Measurements from ENCODE around the gene UBE4A. TPM values are rescaled to one million over a fixed set of nuclear protein-coding genes. Genes with fewer than 3 reads are reported as not detected.

The UBE4A gene
- total RNA-seq, 1 experiment from 2014 or later = 106 TPM

DNA sequence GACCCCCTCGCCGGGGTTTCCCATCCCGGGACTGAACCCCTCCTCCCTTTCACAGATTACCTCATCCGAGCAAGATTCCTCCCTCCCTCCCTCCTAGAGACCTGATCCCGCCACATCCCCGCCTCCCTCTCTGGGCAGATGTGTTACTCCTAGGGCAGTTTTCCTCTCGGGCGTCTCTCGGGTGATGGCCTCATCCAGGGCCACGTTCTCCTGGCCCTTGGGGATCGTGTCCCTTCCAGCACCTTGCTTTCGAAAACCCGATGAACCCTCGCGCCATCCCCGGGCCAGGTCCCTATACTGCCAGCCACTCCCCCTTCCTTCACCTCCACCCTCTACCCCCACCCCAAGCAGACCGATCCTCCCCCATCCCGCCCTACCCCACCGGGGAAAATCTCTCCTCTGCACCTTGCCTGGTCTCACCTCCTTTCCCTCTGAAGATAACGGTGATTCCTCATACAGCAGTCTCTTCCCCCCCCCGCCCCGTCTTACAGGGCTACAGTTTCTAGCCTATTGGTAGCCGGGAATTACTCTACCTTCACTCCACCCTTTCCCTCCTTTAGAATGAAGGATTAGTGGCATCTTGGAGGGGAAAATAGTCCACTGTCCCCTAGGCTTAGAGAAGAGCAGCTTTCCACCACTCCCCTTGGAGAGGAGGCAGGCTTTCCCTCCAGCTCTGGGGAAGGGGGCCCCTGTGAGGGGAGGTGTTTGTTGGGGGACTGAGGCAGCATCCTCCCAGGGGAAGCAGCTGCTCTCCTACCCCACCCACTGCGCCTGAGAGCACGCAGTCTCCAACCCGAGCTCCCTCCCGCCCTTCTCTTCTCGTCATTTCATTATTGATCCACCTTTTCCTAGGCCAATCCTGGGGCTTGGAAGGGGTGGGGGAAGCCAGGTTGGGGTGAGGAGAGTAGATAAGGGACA lies 78.1 kb downstream of the UBE4A start:
- Histone ChIP-seq H3K36me3 (ENCODE audit: control insufficient read depth, insufficient read depth, low read length) (no peaks in the 10 kb centered on the region), H3K4me1 (peaks cover 24% of the 10 kb centered on the region), H3K27me3 (replicated peaks; ENCODE audit: control insufficient read depth, insufficient read depth, low read length) (no peaks in the 10 kb centered on the region), H3K4me3 (ENCODE audit: low read depth, low read length) (peak overlapping the region; percentile 97), H3K9me3 (no peaks in the 10 kb centered on the region)
- H3K4me3 Mint-ChIP-seq (ENCODE audit: unreplicated experiment) = peak overlapping the region; percentile 82
- H3K9me3 Mint-ChIP-seq (ENCODE audit: unreplicated experiment) = no peaks in the 10 kb centered on the region
- peaks cover 37% of the 10 kb centered on the region for H3K4me1 Mint-ChIP-seq (ENCODE audit: low read depth, unreplicated experiment)
- ChIA-PET CTCF (interaction anchor here (0.7 kb wide), 1 partner anchor 18 kb away, joined by 3 read pairs; no protein-coding TSS in a partner anchor), POLR2A (interaction anchor here (0.6 kb wide), 1 partner anchor 15 kb away, joined by 4 read pairs; no protein-coding TSS in a partner anchor)
- no TSS peak for BruUV-seq (replicated peaks)
- TF ChIP-seq, protein P1, sequence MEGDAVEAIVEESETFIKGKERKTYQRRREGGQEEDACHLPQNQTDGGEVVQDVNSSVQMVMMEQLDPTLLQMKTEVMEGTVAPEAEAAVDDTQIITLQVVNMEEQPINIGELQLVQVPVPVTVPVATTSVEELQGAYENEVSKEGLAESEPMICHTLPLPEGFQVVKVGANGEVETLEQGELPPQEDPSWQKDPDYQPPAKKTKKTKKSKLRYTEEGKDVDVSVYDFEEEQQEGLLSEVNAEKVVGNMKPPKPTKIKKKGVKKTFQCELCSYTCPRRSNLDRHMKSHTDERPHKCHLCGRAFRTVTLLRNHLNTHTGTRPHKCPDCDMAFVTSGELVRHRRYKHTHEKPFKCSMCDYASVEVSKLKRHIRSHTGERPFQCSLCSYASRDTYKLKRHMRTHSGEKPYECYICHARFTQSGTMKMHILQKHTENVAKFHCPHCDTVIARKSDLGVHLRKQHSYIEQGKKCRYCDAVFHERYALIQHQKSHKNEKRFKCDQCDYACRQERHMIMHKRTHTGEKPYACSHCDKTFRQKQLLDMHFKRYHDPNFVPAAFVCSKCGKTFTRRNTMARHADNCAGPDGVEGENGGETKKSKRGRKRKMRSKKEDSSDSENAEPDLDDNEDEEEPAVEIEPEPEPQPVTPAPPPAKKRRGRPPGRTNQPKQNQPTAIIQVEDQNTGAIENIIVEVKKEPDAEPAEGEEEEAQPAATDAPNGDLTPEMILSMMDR (IDR thresholded peaks at IDR 0.05; ENCODE audit: insufficient read depth in 1 of 2, low read depth in 1 of 2, low read length in 1 of 2, severe bottlenecking in 1 of 2, unreplicated experiment in 1 of 2) = no peak
- peak overlapping the region; percentile 88 for H3K27ac Mint-ChIP-seq (ENCODE audit: unreplicated experiment)
- DNase-seq = peak; percentile 58 to 63
- no peaks in the 10 kb centered on the region for H3K27me3 Mint-ChIP-seq (ENCODE audit: insufficient read depth, unreplicated experiment)
- H3K36me3 Mint-ChIP-seq (ENCODE audit: insufficient read depth, unreplicated experiment) = peaks cover 43% of the 10 kb centered on the region
- intact Hi-C loops (cut with micrococcal nuclease; ENCODE audit: unreplicated experiment) = no loop called here

- H3K27ac Mint-ChIP-seq (ENCODE audit: unreplicated experiment) = peak overlapping the region; percentile 88
- no peaks in the 10 kb centered on the region for H3K27me3 Mint-ChIP-seq (ENCODE audit: insufficient read depth, unreplicated experiment)
- intact Hi-C loops (cut with micrococcal nuclease; ENCODE audit: unreplicated experiment) = no loop called here
- Histone ChIP-seq H3K9me3 (no peaks in the 10 kb centered on the region), H3K36me3 (ENCODE audit: control insufficient read depth, insufficient read depth, low read length) (no peaks in the 10 kb centered on the region), H3K4me1 (peaks cover 24% of the 10 kb centered on the region), H3K27me3 (replicated peaks; ENCODE audit: control insufficient read depth, insufficient read depth, low read length) (no peaks in the 10 kb centered on the region), H3K4me3 (ENCODE audit: low read depth, low read length) (peak overlapping the region; percentile 5; the same call in 1 of the 2 replicates)
- no peaks in the 10 kb centered on the region for H3K9me3 Mint-ChIP-seq (ENCODE audit: unreplicated experiment)
- TSS peak; percentile 12 for BruUV-seq (replicated peaks)
- H3K36me3 Mint-ChIP-seq (ENCODE audit: insufficient read depth, unreplicated experiment) = peaks cover 43% of the 10 kb centered on the region
- CTCF ChIA-PET = interaction anchor here (0.7 kb wide), 3 partner anchors 17 to 143 kb away, joined by 3 read pairs; no protein-coding TSS in a partner anchor
- DNase-seq = peak in 1 of 2 experiments; percentile 36
- TF ChIP-seq, protein P1 (IDR thresholded peaks at IDR 0.05; ENCODE audit: insufficient read depth in 1 of 2, low read depth in 1 of 2, low read length in 1 of 2, severe bottlenecking in 1 of 2, unreplicated experiment in 1 of 2) = no peak
- POLR2A ChIA-PET = no interaction called here
- H3K4me3 Mint-ChIP-seq (ENCODE audit: unreplicated experiment) = peak overlapping the region; percentile 82
- peaks cover 37% of the 10 kb centered on the region for H3K4me1 Mint-ChIP-seq (ENCODE audit: low read depth, unreplicated experiment)
These were observed 79.0 kb downstream of the UBE4A start for GRCh38 chr11:118438314-118438931.

DNA sequence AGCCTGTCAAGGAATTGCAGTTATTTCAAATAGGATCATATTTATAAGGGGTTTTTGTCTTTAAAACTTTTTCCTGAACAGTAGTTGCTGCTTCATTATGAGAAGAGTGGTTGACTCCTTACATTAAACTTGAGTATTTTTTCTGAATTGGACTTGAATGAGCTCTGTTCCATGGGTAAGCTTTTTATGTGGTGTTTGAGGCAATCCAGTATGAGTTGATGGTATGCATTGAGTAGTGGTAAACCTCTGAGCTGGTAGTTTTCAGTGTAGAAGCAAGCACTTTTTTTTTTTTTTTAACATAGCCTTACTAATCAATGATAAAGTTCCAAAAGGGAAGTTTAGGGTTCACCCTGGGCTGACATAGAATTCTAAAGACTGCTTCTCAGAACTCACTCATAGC lies 80.2 kb downstream of the UBE4A start:
- Mint-ChIP-seq H3K4me3 (ENCODE audit: unreplicated experiment) (no peak overlapping the region), H3K27ac (ENCODE audit: unreplicated experiment) (no peak overlapping the region), H3K4me1 (ENCODE audit: low read depth, unreplicated experiment) (peaks cover 36% of the 10 kb centered on the region), H3K36me3 (ENCODE audit: insufficient read depth, unreplicated experiment) (peaks cover 43% of the 10 kb centered on the region), H3K27me3 (ENCODE audit: insufficient read depth, unreplicated experiment) (no peaks in the 10 kb centered on the region), H3K9me3 (ENCODE audit: unreplicated experiment) (no peaks in the 10 kb centered on the region)
- ChIA-PET POLR2A (no interaction called here), CTCF (no interaction called here)
- H3K4me3 ChIP-seq (ENCODE audit: low read depth, low read length) = no peak overlapping the region
- peaks cover 19% of the 10 kb centered on the region for H3K4me1 ChIP-seq
- no peaks in the 10 kb centered on the region for H3K27me3 ChIP-seq (replicated peaks; ENCODE audit: control insufficient read depth, insufficient read depth, low read length)
- no peaks in the 10 kb centered on the region for H3K9me3 ChIP-seq
- no TSS peak for BruUV-seq (replicated peaks)
- no peaks in the 10 kb centered on the region for H3K36me3 ChIP-seq (ENCODE audit: control insufficient read depth, insufficient read depth, low read length)
- TF ChIP-seq, protein P1 (IDR thresholded peaks at IDR 0.05; ENCODE audit: insufficient read depth in 1 of 2, low read depth in 1 of 2, low read length in 1 of 2, severe bottlenecking in 1 of 2, unreplicated experiment in 1 of 2) = no peak
- DNase-seq = no peak
- intact Hi-C loops (cut with micrococcal nuclease; ENCODE audit: unreplicated experiment) = no loop called here

Measured in Caco-2 (cell line).